Endothelial cell of umbilical vein (primary cell): Measurements from ENCODE around the gene ZNF385D. TPM values are rescaled to one million over a fixed set of nuclear protein-coding genes. Genes with fewer than 3 reads are reported as not detected.

Experiments
- BruUV-seq: library from RNA; stranded (reverse); fragments of 400-500 nt; replicated peaks from 2 replicates; lab custom pipeline; 2021; lab: Mats Ljungman, UMichigan
- CTCF ChIA-PET: fragments of 300-600, 350-600 bp; sonication (Branson Sonifier 250); formaldehyde crosslinking; loops from one replicate; lab custom pipeline; 2021; ENCODE audit warnings: antibody characterized with exemption, inconsistent platforms; lab: Charles Lee
- POLR2A ChIA-PET: fragments of 300-600, 350-600 bp; sonication (Branson Sonifier 250); formaldehyde crosslinking; loops from one replicate; lab custom pipeline; 2021; ENCODE audit warnings: antibody characterized with exemption, inconsistent platforms; lab: Charles Lee
- DNase-seq: peaks from one replicate; pipeline ENCODE4 v3.0.0-alpha.2; 2011; ENCODE audit warnings: low read depth, low spot score
- FAIRE-seq: peaks from 2 replicates; lab custom pipeline; 2011; peaks lifted over from hg19 to GRCh38; lab: Jason Lieb, UNC
- H2AFZ ChIP-seq: 2 replicates; pipeline ENCODE4 v1.6.0; 2012; ENCODE audit warnings: low read depth, low read length, control low read depth, inconsistent platforms
- H3K27ac ChIP-seq: 2 replicates; pipeline ENCODE4 v1.5.1; 2011; ENCODE audit warnings: low read depth, mild to moderate bottlenecking, control low read depth, low read length, moderate library complexity; ENCODE audit not compliant: insufficient read depth
- H3K27me3 ChIP-seq, 2 experiments: 2 replicates each; pipeline versions ENCODE4 v1.6.0 to v1.6.1; 2011; ENCODE audit warnings: low read length in 2 of 2, mixed read lengths in 1 of 2; ENCODE audit not compliant: control insufficient read depth in 2 of 2, insufficient read depth in 2 of 2
- H3K36me3 ChIP-seq, 2 experiments: 2 replicates in 1 of 2; 3 replicates in 1 of 2; pipeline ENCODE4 v1.5.1; 2011; ENCODE audit warnings: low read length in 2 of 2, mild to moderate bottlenecking in 1 of 2, moderate library complexity in 1 of 2; ENCODE audit not compliant: control insufficient read depth in 2 of 2, insufficient read depth in 2 of 2; ENCODE audit errors: extremely low read depth in 1 of 2
- H3K4me1 ChIP-seq: 3 replicates; pipeline ENCODE4 v1.5.1; 2011; ENCODE audit warnings: mild to moderate bottlenecking, low read length; ENCODE audit not compliant: control insufficient read depth, insufficient read depth; ENCODE audit errors: extremely low read depth
- H3K4me2 ChIP-seq: 2 replicates; pipeline ENCODE4 v1.6.1; 2011; ENCODE audit warnings: low read length, control low read depth, mixed read lengths; ENCODE audit not compliant: insufficient read depth
- H3K4me3 ChIP-seq, 3 experiments: fragments of 200-600 bp in 1 of 3; sonication (generic), shearing (Covaris generic) in 1 of 3; replicated peaks in 1 of 3; 2 replicates each; pipeline ENCODE4 v1.5.1; 2011 to 2016; ENCODE audit warnings: control low read depth in 3 of 3, low read length in 3 of 3, mild to moderate bottlenecking in 2 of 3, inconsistent platforms in 1 of 3, low read depth in 1 of 3, moderate library complexity in 1 of 3; ENCODE audit not compliant: insufficient read depth in 1 of 3
- H3K79me2 ChIP-seq: 2 replicates; pipeline ENCODE4 v1.6.0; 2012; ENCODE audit warnings: low read length, inconsistent platforms; ENCODE audit not compliant: control insufficient read depth, insufficient read depth
- H3K9ac ChIP-seq: replicated peaks from 2 replicates; pipeline ENCODE3; 2011; ENCODE audit warnings: low read length, control low read depth; ENCODE audit not compliant: insufficient read depth; ENCODE audit errors: extremely low read depth
- H3K9me1 ChIP-seq: replicated peaks from 3 replicates; pipeline ENCODE4 v1.6.0; 2011; ENCODE audit warnings: mild to moderate bottlenecking, low read length; ENCODE audit not compliant: control insufficient read depth, insufficient read depth; ENCODE audit errors: extremely low read depth
- H3K9me3 ChIP-seq: replicated peaks from 2 replicates; pipeline ENCODE4 v1.5.1; 2012; ENCODE audit warnings: low read length, inconsistent platforms; ENCODE audit not compliant: control insufficient read depth, insufficient read depth
- H4K20me1 ChIP-seq: replicated peaks from 2 replicates; pipeline ENCODE3; 2011; ENCODE audit warnings: mild to moderate bottlenecking, low read length; ENCODE audit not compliant: control insufficient read depth, insufficient read depth; ENCODE audit errors: extremely low read depth
- CTCF ChIP-seq, 2 donors: IDR thresholded peaks; 1 replicate in 1 of 2; 2 replicates in 1 of 2; pipeline ENCODE4 v1.5.1; 2011; ENCODE audit warnings: low read length in 2 of 2, mild to moderate bottlenecking in 2 of 2, moderate library complexity in 2 of 2, control low read depth in 1 of 2, inconsistent platforms in 1 of 2, low read depth in 1 of 2; ENCODE audit not compliant: insufficient read depth in 1 of 2; ENCODE audit errors: extremely low read depth in 1 of 2
- EZH2 ChIP-seq: IDR thresholded peaks from 2 replicates; pipeline ENCODE4 v1.6.1; 2012; ENCODE audit warnings: borderline replicate concordance, low read depth, mild to moderate bottlenecking, moderate library complexity, low read length, inconsistent platforms; ENCODE audit not compliant: severe bottlenecking
- FOS ChIP-seq: IDR thresholded peaks from 2 replicates; pipeline ENCODE4 v1.6.1; 2011; ENCODE audit warnings: mild to moderate bottlenecking, low read length, moderate library complexity, borderline replicate concordance; ENCODE audit not compliant: insufficient read depth
- GATA2 ChIP-seq: IDR thresholded peaks from 2 replicates; pipeline ENCODE4 v1.7.0; 2011; ENCODE audit warnings: low read depth, mild to moderate bottlenecking, moderate library complexity, mixed read lengths, low read length; ENCODE audit not compliant: insufficient read length, insufficient read depth
- JUN ChIP-seq: IDR thresholded peaks from 2 replicates; pipeline ENCODE4 v1.6.1; 2011; ENCODE audit warnings: borderline replicate concordance, low read depth; ENCODE audit not compliant: insufficient read length, insufficient read depth
- MAX ChIP-seq: IDR thresholded peaks from 2 replicates; pipeline ENCODE4 v1.6.1; 2011; ENCODE audit not compliant: insufficient read depth, insufficient read length
- MYC ChIP-seq: IDR thresholded peaks from one replicate; pipeline ENCODE4 v1.6.1; 2011; ENCODE audit warnings: mild to moderate bottlenecking, low read depth, low read length
- POLR2A ChIP-seq: IDR thresholded peaks from 2 replicates; pipeline ENCODE4 v1.6.1; 2012; ENCODE audit warnings: low read depth, mild to moderate bottlenecking, control low read depth, low read length
- POLR2AphosphoS5 ChIP-seq: IDR thresholded peaks from 2 replicates; pipeline ENCODE4 v1.6.1; 2012; ENCODE audit warnings: low read depth, mild to moderate bottlenecking, control low read depth, low read length, moderate library complexity; ENCODE audit not compliant: insufficient read depth
- dilution Hi-C: fragments of 300-500 bp; cut with MboI; formaldehyde crosslinking; loops from one replicate; pipeline ENCODE4 v1.15.0; 2019; ENCODE audit warnings: low sequenced_read_pairs; ENCODE audit not compliant: extremely low pct_ligation_motif_present
- intact Hi-C: fragments of 100-400 bp; cut with micrococcal nuclease; formaldehyde crosslinking; loops from one replicate; pipeline ENCODE4 v1.10.0; 2022
- polyA plus RNA-seq, 4 experiments: library from polyadenylated mRNA; depleted of rRNA in 3 of 4; stranded (reverse) in 3 of 4; unstranded in 1 of 4; fragments of >200 nt; gene quantifications; 2 replicates each; pipeline versions ENCODE4 v1.2.1 to v1.2.3, GENCODE V29; 2011 to 2012; ENCODE audit warnings: missing spikeins in 1 of 4
- total RNA-seq: library from RNA; stranded (reverse); gene quantifications from 2 replicates; pipeline ENCODE4 v1.2.3, GENCODE V29; 2021

ZNF385D gene
- total and polyA plus RNA-seq, 2 donors (not counting 3 experiments of a cell fraction or from before 2014, with no cell fraction given), result not detected

DNA sequence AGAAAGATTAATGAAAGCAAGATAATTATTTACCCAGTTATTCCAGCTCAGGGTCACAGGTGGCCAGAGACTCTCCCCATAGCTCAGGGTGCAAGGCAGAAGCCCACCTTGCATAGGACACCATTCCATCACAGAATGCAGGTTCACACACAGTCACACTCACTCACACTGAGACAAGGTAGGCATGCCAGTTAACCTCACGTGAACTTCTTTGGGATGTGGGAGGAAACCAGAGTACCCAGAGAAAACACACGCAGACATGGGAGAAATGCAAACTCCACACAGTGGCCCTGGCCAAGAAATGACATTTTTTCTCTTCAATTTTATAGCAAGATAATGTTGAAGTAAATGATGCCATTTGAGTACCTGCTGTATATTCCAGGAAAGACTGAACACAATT, 106.7 kb downstream of the ZNF385D start:
- Histone ChIP-seq H3K27ac (no peak overlapping the region), H2AFZ (no peak overlapping the region), H3K4me3 (no peak overlapping the region), H3K4me2 (no peak overlapping the region), H4K20me1 (no peaks in the 10 kb centered on the region), H3K79me2 (no peaks in the 10 kb centered on the region), H3K27me3 (no peaks in the 10 kb centered on the region), H3K4me1 (no peaks in the 10 kb centered on the region), H3K9me3 (no peaks in the 10 kb centered on the region), H3K9ac (no peak overlapping the region), H3K36me3 (no peaks in the 10 kb centered on the region), H3K9me1 (no peaks in the 10 kb centered on the region)
- dilution Hi-C loops, result no loop called here
- ChIA-PET CTCF (no interaction called here), POLR2A (no interaction called here)
- DNase-seq, result no peak
- intact Hi-C loops, result no loop called here
- no peak for TF ChIP-seq MYC
- no peak for TF ChIP-seq MAX
- TF ChIP-seq GATA2, result no peak
- TF ChIP-seq EZH2, result no peak
- no peak for TF ChIP-seq CTCF (IDR thresholded peaks at IDR 0.05; ENCODE audit: extremely low read depth in 1 of 2, insufficient read depth in 1 of 2, low read depth in 1 of 2, low read length in 2 of 2)
- TF ChIP-seq JUN, result no peak
- no peak for TF ChIP-seq FOS
- TF ChIP-seq POLR2A, result no peak
- TF ChIP-seq POLR2AphosphoS5, result no peak
- FAIRE-seq, result no peak
- BruUV-seq, result no TSS peak
